ENCODE measurements around the gene RNF220. TPM values are rescaled to one million over a fixed set of nuclear protein-coding genes. Genes with fewer than 3 reads are reported as not detected.
"Not testable (repeated sequence)": the region's sequence is repeated elsewhere in the genome, so short reads cannot be mapped to it uniquely, and the experiment has no call there.

RNF220 gene
- total RNA-seq, 1 donor from 2014 or later: 52.5 TPM

DNA sequence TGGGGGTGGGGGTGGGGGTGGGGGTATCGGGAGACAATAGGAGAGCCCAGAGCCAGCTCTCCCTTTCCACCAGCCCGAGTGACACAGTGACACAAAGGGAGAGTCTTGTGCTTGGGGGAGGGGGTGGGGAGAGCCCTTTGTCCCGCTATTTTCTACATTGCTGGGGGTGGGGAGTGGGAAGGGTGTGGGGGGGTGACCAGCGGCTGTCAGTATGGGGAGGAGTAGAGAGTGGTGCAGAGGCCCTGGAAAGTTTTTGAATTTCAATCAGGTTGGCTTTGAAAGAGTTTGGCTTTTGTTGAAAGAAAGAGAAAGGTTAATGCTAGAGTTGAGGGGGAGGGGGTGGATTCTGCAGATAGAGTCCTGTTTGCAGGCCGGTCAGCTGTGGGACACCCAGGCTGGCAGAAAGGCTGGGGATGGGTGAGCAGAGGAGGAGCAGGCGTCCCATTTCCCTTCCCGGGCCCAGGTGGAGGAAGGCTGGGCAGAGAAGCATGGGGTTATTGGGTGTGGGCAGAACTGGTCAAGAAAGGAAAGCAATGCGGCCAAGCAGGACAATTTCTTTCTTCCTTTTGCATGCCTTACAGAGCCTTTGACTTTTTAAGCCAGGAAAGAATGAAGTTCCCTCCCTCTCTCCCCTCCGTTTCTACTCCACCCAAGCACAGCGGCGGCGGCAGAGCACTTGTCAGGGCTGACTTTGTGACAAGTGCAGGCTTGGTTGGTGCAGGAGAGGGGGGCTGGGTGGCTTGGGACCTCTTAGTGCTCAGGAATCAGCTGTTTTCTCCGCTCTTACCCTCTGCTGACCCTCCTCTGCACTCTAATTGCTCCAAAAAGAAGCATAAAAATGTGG lies 96.2 kb downstream of the RNF220 start:
- no peak for DNase-seq (ENCODE audit: extremely low spot score in 2 of 2)
- TF ChIP-seq POLR2AphosphoS5 (IDR thresholded peaks at IDR 0.05; ENCODE audit: insufficient read depth in 1 of 2, low read depth in 1 of 2): no peak
- no peak for TF ChIP-seq POLR2A (IDR thresholded peaks at IDR 0.05)
- TF ChIP-seq, protein P1, sequence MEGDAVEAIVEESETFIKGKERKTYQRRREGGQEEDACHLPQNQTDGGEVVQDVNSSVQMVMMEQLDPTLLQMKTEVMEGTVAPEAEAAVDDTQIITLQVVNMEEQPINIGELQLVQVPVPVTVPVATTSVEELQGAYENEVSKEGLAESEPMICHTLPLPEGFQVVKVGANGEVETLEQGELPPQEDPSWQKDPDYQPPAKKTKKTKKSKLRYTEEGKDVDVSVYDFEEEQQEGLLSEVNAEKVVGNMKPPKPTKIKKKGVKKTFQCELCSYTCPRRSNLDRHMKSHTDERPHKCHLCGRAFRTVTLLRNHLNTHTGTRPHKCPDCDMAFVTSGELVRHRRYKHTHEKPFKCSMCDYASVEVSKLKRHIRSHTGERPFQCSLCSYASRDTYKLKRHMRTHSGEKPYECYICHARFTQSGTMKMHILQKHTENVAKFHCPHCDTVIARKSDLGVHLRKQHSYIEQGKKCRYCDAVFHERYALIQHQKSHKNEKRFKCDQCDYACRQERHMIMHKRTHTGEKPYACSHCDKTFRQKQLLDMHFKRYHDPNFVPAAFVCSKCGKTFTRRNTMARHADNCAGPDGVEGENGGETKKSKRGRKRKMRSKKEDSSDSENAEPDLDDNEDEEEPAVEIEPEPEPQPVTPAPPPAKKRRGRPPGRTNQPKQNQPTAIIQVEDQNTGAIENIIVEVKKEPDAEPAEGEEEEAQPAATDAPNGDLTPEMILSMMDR (IDR thresholded peaks at IDR 0.05): no peak
- intact Hi-C loops (cut with DNase I): no loop called here
- H3K9me3 ChIP-seq: no peaks in the 10 kb centered on the region
- no peak overlapping the region for H3K27ac ChIP-seq
- no peaks in the 10 kb centered on the region for H3K36me3 ChIP-seq
- no peaks in the 10 kb centered on the region for H3K27me3 ChIP-seq
- no peaks in the 10 kb centered on the region for H3K4me1 ChIP-seq
- no peak overlapping the region for H3K4me3 ChIP-seq

DNA sequence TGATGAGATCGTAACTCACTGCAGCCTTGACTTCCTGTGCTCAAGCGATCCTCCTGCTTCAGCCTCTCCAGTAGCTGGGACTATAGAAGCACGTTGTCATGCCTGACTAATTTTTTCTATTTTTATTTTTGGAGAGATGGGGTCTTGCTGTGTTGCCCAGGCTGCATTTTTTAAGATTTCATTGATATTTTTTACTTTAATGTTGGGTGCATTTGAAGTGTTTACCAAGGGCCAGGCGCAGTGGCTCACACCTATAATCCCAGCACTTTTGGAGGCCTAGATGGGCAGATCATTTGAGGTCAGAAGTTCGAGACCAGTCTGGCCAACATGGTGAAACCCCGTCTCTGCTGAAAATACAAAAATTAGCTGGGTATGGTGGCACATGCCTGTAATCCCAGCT lies 97.8 kb downstream of the RNF220 start:
- H3K4me1 ChIP-seq; H3K9me3 ChIP-seq; H3K27me3 ChIP-seq; DNase-seq (ENCODE audit: extremely low spot score in 2 of 2); H3K36me3 ChIP-seq; H3K27ac ChIP-seq; intact Hi-C loops (cut with DNase I); H3K4me3 ChIP-seq: not testable (repeated sequence)

DNA sequence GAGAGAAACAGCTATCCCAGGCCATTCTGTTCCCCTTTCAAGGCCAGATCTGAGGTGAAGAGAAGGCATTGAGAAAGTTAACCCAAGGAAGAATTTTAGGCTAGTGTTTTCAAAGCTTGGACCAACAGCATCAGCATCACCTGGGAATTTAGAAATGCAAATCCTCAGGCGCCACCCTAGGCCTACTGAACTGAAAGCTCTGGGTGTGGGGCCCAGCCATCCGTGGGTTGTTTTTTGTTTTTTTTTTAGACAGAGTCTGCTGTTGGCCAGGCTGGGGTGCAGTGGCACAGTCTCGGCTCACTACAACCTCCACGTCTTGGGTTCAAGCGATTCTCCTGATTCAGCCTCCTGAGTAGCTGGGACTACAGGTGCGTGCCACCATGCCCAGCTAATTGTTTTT lies 98.6 kb downstream of the RNF220 start:
- Histone ChIP-seq H3K4me3 (no peak overlapping the region), H3K4me1 (no peaks in the 10 kb centered on the region), H3K27me3 (no peaks in the 10 kb centered on the region), H3K36me3 (no peaks in the 10 kb centered on the region), H3K27ac (no peak overlapping the region), H3K9me3 (no peaks in the 10 kb centered on the region)
- intact Hi-C loops (cut with DNase I): no loop called here
- TF ChIP-seq, protein P1 (IDR thresholded peaks at IDR 0.05): no peak
- TF ChIP-seq POLR2AphosphoS5 (IDR thresholded peaks at IDR 0.05; ENCODE audit: insufficient read depth in 1 of 2, low read depth in 1 of 2): no peak
- no peak for TF ChIP-seq POLR2A (IDR thresholded peaks at IDR 0.05)
- no peak for DNase-seq (ENCODE audit: extremely low spot score in 2 of 2)

DNA sequence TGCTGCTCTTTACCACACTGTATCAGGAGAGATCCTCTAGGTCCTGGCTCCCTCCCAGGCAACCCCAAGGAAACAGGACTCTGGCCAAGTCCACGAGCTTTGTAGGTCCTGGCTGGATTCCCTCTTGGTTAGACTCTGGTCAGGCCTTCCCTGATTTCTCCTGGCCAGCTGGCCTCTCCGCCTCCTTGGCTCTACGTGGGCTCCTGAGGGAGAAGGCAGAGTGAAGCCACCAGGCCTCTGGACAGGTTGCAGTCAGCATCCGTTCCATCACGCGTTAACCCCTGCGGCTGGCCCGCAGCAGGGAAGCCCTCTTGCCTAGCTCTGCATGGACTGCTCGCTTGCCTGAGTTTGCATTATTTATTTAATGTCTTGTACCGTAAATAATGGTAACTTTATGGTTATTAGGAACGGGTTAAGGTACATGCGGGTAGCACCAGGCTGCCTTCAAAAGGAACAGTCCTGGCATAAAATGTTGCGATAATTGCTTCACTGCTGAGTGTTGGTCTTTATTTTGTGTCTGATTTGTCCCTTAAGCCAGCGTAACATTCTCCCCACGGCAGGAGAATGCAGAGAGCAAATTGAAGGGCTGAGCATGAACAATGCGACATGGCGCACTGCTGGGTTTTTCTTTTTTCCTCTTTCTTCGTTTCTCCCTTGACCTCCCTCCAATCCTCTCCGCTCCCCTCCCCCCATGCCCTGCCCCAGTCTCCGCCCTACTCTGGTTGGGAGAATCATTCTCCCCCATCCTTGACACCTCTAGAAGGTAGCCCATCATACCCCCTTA lies 100.3 kb downstream of the RNF220 start:
- Histone ChIP-seq H3K9me3 (no peaks in the 10 kb centered on the region), H3K4me1 (no peaks in the 10 kb centered on the region), H3K36me3 (no peaks in the 10 kb centered on the region), H3K4me3 (no peak overlapping the region), H3K27me3 (no peaks in the 10 kb centered on the region), H3K27ac (no peak overlapping the region)
- TF ChIP-seq, protein P1 (IDR thresholded peaks at IDR 0.05): no peak
- no peak for TF ChIP-seq POLR2AphosphoS5 (IDR thresholded peaks at IDR 0.05; ENCODE audit: insufficient read depth in 1 of 2, low read depth in 1 of 2)
- no peak for TF ChIP-seq POLR2A (IDR thresholded peaks at IDR 0.05)
- DNase-seq (ENCODE audit: extremely low spot score in 2 of 2): no peak
- intact Hi-C loops (cut with DNase I): no loop called here

DNA sequence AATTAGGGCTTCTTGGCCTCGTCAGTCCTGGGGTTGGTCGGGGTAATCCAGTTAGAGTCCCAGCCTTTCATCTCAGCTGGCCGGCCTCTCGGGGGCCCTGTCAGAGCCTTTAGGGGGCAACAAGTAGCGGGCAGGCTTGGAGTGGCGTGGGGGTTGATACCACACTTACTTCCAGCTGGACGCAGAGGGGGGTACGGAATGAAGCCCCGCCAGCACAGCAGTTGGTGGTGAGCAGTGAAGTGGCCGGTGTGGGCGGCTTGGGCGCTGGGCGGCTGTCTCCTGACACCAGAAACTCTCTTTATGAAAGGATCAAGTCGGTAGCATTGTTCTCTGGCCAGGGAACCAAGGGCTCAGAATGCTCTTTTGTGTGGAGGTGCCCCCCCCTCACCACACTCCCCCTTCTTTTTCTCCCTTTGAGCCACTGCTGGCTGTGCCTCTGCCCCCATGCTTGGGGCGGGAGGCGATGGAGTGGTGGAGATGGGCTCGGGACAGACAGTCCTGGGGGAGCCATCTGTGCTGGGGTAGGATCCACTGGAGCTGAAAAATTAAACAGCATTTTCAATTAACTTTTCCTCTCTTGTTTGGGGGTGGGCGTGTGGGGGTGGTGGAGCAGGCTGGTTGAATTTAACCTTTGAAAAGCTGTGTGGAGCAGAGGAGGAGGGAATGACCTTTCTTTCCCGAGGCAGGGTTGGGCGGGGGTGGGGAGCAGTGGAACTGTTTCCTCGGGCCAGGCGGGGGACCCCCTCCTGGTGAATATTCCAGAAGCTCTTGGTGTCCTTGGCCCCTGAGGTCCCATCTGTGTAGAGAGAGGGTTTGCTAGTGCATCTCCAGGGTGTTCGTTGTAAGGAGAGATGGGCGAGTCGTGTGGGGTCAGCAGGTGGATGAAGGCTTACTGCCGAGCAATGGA lies 102.7 kb downstream of the RNF220 start:
- TF ChIP-seq, protein P1 (IDR thresholded peaks at IDR 0.05): no peak
- TF ChIP-seq POLR2AphosphoS5 (IDR thresholded peaks at IDR 0.05; ENCODE audit: insufficient read depth in 1 of 2, low read depth in 1 of 2) (no peak), POLR2A (IDR thresholded peaks at IDR 0.05) (no peak)
- Histone ChIP-seq H3K4me1 (no peaks in the 10 kb centered on the region), H3K27ac (no peak overlapping the region), H3K9me3 (no peaks in the 10 kb centered on the region), H3K27me3 (no peaks in the 10 kb centered on the region), H3K36me3 (no peaks in the 10 kb centered on the region), H3K4me3 (no peak overlapping the region)
- no peak for DNase-seq (ENCODE audit: extremely low spot score in 2 of 2)
- intact Hi-C loops (cut with DNase I): no loop called here
